ENCODE measurements around the gene CIPC. TPM values are rescaled to one million over a fixed set of nuclear protein-coding genes. Genes with fewer than 3 reads are reported as not detected.

CIPC gene
- total and polyA plus RNA-seq, 8 donors, result 18.6 to 24.3 (median 21.8) TPM

GRCh38 chr14:77053046-77053841, 44.8 kb upstream of the CIPC start:
- Histone ChIP-seq H3K27me3 (no peaks in the 10 kb centered on the region), H3K9me3 (peaks cover 0 to 8% of the 10 kb centered on the region in 2 donors), H3K4me3 (no peak overlapping the region), H3K36me3 (no peaks in the 10 kb centered on the region), H3K27ac (peak overlapping the region in 1 of 2 donors; percentile 38), H3K4me1 (peaks cover 10 to 44% of the 10 kb centered on the region in 2 donors)
- intact Hi-C loops (cut with DNase I), result loop anchor here in 1 of 2 donors (5.0 kb wide), 1 partner anchor 136 kb away; no protein-coding TSS in a partner anchor
- DNase-seq (peak in 3 of 4 donors; percentile 68 to 91 (median 84)), ATAC-seq (peak; percentile 77)
- TF ChIP-seq CTCF (IDR thresholded peaks at IDR 0.05), result peak; percentile 88 to 90

DNA sequence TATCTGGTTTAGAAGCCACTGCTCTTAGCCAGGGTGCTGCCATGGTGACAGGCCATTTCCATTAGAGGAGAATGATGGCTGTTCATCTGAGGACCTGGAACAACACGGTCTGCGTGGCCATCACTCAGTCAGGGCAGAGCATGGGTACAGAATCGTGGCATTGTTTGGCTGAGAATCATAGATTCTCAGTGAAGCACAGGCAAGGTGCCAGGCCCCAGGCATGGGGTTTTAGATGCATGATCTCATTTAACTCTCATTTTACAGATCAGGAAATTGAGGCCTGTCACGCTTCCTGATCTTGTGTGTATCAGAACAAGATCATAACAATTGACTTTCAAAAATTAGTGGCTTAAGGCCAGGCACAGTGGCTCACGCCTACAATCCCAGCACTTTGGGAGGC, 42.8 kb upstream of the CIPC start:
- TF ChIP-seq CTCF (IDR thresholded peaks at IDR 0.05), result no peak
- no peak overlapping the region for H3K4me3 ChIP-seq
- H3K9me3 ChIP-seq, result peaks cover 0 to 8% of the 10 kb centered on the region in 2 donors
- DNase-seq (no peak), ATAC-seq (no peak)
- H3K27me3 ChIP-seq, result no peaks in the 10 kb centered on the region
- no peaks in the 10 kb centered on the region for H3K36me3 ChIP-seq
- intact Hi-C loops (cut with DNase I), result no loop called here
- H3K27ac ChIP-seq, result no peak overlapping the region
- H3K4me1 ChIP-seq, result peaks cover 10 to 39% of the 10 kb centered on the region in 2 donors

- peaks cover 0 to 8% of the 10 kb centered on the region in 2 donors for H3K9me3 ChIP-seq
- intact Hi-C loops (cut with DNase I), result no loop called here
- DNase-seq (no peak), ATAC-seq (no peak)
- no peak for TF ChIP-seq CTCF (IDR thresholded peaks at IDR 0.05)
- H3K4me1 ChIP-seq, result peaks cover 5 to 32% of the 10 kb centered on the region in 2 donors
- H3K4me3 ChIP-seq, result no peak overlapping the region
- H3K27me3 ChIP-seq, result no peaks in the 10 kb centered on the region
- no peaks in the 10 kb centered on the region for H3K36me3 ChIP-seq
- no peak overlapping the region for H3K27ac ChIP-seq
Observed at GRCh38 chr14:77055981-77056380, 42.1 kb upstream of the CIPC start.

DNA sequence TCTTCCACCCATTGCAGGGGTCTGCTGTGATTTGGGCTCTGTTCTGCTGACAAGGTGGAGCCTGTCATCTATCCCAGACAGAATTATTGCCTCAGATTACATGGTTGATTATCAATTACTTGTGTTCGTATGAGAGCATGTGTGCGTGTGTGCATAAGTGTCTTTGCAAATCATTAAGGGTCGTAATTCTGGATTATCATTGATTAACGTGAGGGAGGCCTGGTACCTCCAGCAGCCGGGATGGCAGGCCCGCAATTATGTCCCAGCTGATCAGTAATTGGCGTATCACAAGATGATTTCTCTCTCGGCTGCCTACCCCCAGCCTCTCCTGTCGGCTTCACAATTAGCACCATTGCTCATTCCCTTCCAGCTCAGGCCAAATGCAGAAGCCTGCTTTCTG, 39.9 kb upstream of the CIPC start:
- no peak overlapping the region for H3K4me3 ChIP-seq
- no peaks in the 10 kb centered on the region for H3K27me3 ChIP-seq
- peaks cover 0 to 11% of the 10 kb centered on the region in 2 donors for H3K4me1 ChIP-seq
- no peak for DNase-seq
- ATAC-seq, result no peak
- TF ChIP-seq CTCF (IDR thresholded peaks at IDR 0.05), result no peak
- peaks cover 0 to 8% of the 10 kb centered on the region in 2 donors for H3K9me3 ChIP-seq
- no peak overlapping the region for H3K27ac ChIP-seq
- intact Hi-C loops (cut with DNase I), result no loop called here
- H3K36me3 ChIP-seq, result no peaks in the 10 kb centered on the region

DNA sequence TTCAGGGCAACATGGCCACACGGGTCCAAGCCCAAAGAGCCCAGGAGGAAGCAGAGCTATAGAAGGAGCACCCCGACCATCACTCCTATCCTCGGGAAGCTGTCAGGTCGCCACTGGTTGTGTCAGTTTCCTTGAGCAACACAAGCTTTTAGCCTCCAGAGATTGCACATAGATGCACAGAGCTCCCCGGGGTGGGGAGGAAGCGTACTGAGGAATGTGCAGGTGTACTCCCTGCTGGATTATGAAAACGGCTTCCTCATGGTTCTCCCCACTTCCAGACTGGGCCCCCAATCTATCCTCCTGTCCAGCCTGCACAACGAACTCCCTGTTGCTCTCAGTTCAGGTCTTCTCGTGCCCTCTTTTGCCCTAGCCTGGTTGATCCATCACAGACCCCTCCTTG, 39.3 kb upstream of the CIPC start:
- H3K4me1 ChIP-seq, result peaks cover 0 to 6% of the 10 kb centered on the region in 2 donors
- ATAC-seq (no peak), DNase-seq (no peak)
- intact Hi-C loops (cut with DNase I), result no loop called here
- no peak overlapping the region for H3K4me3 ChIP-seq
- H3K27ac ChIP-seq, result no peak overlapping the region
- no peaks in the 10 kb centered on the region for H3K27me3 ChIP-seq
- no peak for TF ChIP-seq CTCF (IDR thresholded peaks at IDR 0.05)
- H3K36me3 ChIP-seq, result no peaks in the 10 kb centered on the region
- H3K9me3 ChIP-seq, result peaks cover 0 to 8% of the 10 kb centered on the region in 2 donors
